Hepatocyte (in vitro differentiated cells): Measurements from ENCODE around the gene PRELP.

Experiments used
- CTCF ChIP-seq: fragments of 200-600 bp; sonication (generic); IDR thresholded peaks from 2 replicates; pipeline ENCODE4 v1.5.1; 2016; ENCODE audit warnings: antibody characterized with exemption, mild to moderate bottlenecking; ENCODE audit not compliant: poor library complexity
- EZH2 ChIP-seq: fragments of 200-600 bp; sonication (generic); IDR thresholded peaks from 2 replicates; pipeline ENCODE4 v1.6.1; 2016; ENCODE audit warnings: antibody characterized with exemption, mild to moderate bottlenecking, borderline replicate concordance
- EZH2phosphoT487 ChIP-seq: fragments of 200-600 bp; sonication (generic); IDR thresholded peaks from one replicate; pipeline ENCODE4 v1.6.1; 2018; ENCODE audit warnings: antibody characterized with exemption, mild to moderate bottlenecking, low read depth, moderate library complexity; ENCODE audit not compliant: unreplicated experiment, severe bottlenecking

- TF ChIP-seq CTCF (no peak), EZH2 (no peak), EZH2phosphoT487 (no peak)
Measured at GRCh38 chr1:203447151-203447550, 28.5 kb upstream of the PRELP start.
